Measurements from ENCODE around the gene RBM28.

RBM28 gene

GRCh38 chr7:128366986-128367385, 23.3 kb upstream of the RBM28 start:
- DNase-seq = no peak

- no peak for DNase-seq
Measured at GRCh38 chr7:128366300-128366699, 22.6 kb upstream of the RBM28 start.

GRCh38 chr7:128365432-128365831, 21.7 kb upstream of the RBM28 start:
- DNase-seq = no peak

- no peak for DNase-seq
Measured at GRCh38 chr7:128364166-128364870, 20.6 kb upstream of the RBM28 start.

- DNase-seq = no peak
Measured at GRCh38 chr7:128363261-128363721, 19.6 kb upstream of the RBM28 start.

- no peak for DNase-seq
Measured at GRCh38 chr7:128362670-128363069, 19.0 kb upstream of the RBM28 start.

- peak; percentile 27 for DNase-seq
Measured at GRCh38 chr7:128361411-128362379, 18.0 kb upstream of the RBM28 start, which contains the start of gene PRRT4. Gene PRRT4 (minus strand): TSS chr7:128361690.

- DNase-seq = no peak
Measured at GRCh38 chr7:128360359-128360678, 16.6 kb upstream of the RBM28 start.

GRCh38 chr7:128359939-128360338, 16.2 kb upstream of the RBM28 start:
- no peak for DNase-seq

- DNase-seq = no peak
Measured at GRCh38 chr7:128359336-128359735, 15.6 kb upstream of the RBM28 start.

GRCh38 chr7:128358233-128358632, 14.5 kb upstream of the RBM28 start:
- no peak for DNase-seq

GRCh38 chr7:128357217-128357613, 13.5 kb upstream of the RBM28 start:
- no peak for DNase-seq

- no peak for DNase-seq
Measured at GRCh38 chr7:128356546-128357216, 13.0 kb upstream of the RBM28 start.

GRCh38 chr7:128353610-128354009, 9.9 kb upstream of the RBM28 start:
- no peak for DNase-seq

- DNase-seq = no peak
Measured at GRCh38 chr7:128353189-128353588, 9.5 kb upstream of the RBM28 start.

- no peak for DNase-seq
Measured at GRCh38 chr7:128352636-128353035, 8.9 kb upstream of the RBM28 start.

GRCh38 chr7:128352153-128352537, 8.4 kb upstream of the RBM28 start:
- DNase-seq = no peak

- no peak for DNase-seq
Measured at GRCh38 chr7:128351296-128352152, 7.8 kb upstream of the RBM28 start.

- DNase-seq = no peak
Measured at GRCh38 chr7:128350708-128351295, 7.1 kb upstream of the RBM28 start.

- no peak for DNase-seq
Measured at GRCh38 chr7:128349466-128349825, 5.7 kb upstream of the RBM28 start.

- no peak for DNase-seq
Measured at GRCh38 chr7:128347647-128348097, 4.0 kb upstream of the RBM28 start.

GRCh38 chr7:128344431-128344774, 695 bp upstream of the RBM28 start:
- DNase-seq = no peak

All from T-helper 9 cell (primary cell).